Renal cortex interstitium (tissue), 11 donors: ENCODE measurements around the gene EBF4. TPM values are rescaled to one million over a fixed set of nuclear protein-coding genes. Genes with fewer than 3 reads are reported as not detected.

Experiments
- DNase-seq, 11 donors: peaks; one replicate each; pipeline ENCODE4 v3.0.0-alpha.2; 2013; ENCODE audit warnings: low read depth in 9 of 11, low spot score in 4 of 11; ENCODE audit errors: extremely low read depth in 1 of 11
- polyA plus RNA-seq, 3 donors: library from polyadenylated mRNA; unstranded; fragments of 120-200 nt; gene quantifications; one replicate each; pipeline ENCODE4 v1.2.1, GENCODE V29; 2013; ENCODE audit not compliant: insufficient read length in 3 of 3

Gene EBF4
- polyA plus RNA-seq, 3 donors: 24.6 to 45.7 (median 31.8) TPM

DNA sequence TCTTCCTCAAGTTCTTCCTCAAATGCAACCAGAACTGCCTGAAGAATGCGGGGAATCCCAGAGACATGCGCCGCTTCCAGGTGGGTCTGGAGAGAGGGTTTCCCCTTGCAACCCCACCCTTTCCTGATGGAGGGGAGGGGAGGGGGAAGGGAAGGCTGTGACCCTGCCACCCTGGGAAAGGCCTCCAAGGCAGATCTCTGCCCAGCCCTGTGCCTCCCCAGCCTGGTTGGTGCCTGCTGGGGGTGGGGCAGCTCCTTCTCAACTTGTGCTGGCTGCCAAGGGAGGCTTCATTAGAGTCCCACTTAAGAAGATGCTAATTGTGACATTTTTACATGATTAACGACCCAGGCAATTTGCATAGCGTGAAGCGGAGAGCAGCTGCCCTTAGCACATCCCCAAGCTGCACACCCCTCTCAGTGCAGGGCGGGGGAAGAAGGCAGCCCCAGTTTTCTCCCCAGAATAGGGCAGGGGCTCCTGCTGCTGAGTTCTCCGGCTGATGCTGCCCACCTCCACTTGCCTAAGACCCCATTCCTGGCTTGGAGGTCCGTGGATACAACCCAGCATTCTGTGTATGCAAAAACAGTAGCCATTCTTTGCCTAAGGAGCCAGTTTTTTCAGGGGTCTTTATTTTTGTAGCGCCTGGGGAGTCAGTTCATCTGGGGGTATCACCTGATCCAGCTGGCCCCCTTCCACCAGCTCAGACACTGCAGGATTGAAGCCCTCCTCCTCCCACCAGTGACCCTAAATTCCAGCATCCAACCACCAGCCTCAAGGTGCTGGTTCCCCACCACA, 56.2 kb downstream of the EBF4 start:
- DNase-seq: no peak

DNA sequence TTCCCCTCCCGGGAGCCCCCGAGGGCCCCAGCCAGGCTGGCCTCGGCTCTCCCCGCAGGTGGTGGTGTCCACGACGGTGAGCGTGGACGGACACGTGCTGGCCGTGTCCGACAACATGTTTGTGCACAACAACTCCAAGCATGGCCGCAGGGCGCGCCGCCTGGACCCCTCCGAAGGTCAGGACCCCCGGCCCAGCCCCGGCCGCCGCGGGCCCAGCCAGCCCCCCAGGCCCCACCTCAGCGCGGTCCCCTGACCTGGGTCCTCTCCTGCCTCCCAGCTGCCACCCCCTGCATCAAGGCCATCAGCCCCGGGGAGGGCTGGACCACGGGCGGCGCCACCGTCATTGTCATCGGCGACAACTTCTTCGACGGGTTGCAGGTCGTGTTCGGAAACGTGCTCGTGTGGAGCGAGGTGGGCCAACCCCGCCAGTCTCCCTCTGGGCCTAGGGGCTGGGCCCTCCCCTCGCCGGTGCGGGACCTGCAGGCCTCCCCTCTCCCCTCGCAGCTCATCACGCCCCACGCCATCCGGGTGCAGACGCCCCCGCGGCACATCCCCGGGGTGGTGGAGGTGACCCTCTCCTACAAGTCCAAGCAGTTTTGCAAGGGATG, 56.9 kb downstream of the EBF4 start:
- no peak for DNase-seq

DNA sequence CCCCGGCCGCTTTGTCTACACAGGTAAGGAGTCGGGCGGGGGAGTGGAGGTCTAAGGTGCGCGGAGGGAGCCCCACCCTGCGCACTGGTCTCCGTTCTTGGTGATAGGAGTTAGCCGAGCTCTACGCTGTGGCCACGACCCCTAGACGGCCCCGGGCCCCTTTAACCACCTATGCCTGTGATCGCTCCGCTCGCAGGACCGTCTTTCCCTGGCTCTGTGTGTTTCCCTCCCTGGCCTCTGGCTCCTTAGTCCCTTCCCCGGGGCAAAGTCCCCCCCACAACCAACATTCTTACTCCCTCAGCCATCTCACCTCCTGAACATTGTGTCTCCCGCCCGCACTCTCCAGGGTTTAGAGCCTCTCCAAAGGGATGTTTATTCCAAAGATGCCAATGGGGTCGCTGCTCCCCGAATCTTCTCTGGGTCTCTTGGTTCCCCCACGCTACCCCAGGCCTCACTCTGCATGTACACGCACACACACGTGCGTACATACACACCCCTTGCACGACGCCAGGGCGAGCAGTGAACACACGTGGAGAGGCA, 57.4 kb downstream of the EBF4 start:
- DNase-seq: no peak

DNA sequence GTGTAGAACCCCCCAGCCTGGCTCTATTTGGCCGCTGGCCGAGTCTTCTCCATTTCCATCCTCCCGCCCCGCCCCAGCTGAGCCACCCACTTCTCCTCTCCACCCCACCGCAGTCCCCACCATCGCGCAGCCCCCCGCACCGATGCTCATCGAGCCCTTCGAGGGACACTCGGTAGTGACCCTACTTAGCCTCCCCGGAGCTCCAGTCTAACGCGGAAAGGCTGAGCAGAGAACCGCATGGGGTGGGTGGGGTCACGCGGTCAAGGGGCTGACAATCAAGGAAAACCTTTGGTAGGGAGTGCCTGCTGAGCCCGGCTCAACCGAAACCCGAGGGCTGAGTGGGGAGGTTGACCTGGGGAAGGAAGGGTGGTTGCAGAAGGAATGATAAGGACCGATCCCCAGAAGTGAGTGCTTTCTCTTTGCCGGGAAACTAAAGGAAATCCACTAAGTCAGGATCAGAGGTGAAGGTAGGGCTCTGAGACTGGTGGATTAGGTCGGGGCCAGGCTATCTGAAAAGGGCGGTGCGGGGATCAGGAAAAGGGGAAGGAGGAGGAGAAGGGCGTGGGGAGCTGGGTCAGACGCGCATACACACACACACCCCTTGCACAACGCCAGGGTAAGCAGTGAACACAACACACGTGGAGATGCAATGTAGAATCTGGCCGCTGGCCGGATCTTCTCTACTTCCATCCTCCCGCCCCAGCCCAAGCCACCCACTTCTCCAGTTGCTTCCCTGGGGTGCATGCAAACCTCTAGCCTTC, 58.1 kb downstream of the EBF4 start:
- DNase-seq: no peak

DNA sequence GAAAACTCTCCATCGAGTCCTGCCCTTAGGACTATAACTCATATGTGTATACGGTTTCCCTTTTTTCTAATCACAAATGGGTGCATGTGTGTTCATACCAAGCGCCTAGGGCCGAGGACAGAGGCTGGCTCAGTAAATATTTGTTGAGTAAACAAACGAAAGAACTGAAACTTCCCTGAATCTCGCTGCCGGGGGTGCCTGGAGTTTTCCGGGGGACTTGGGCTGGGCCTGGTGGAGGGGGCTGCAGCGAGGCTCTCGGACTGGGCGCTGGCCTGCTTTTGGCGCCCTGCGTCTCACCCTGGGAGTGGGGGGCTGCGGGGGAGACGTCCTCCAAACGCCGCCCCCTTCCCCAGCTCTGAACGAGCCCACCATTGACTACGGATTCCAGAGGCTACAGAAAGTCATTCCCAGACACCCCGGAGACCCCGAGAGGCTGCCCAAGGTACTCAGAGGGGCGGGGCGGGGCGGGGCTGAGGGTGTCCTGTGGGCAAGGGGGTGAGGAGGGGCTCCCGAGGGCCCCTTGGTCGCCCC, 58.8 kb downstream of the EBF4 start:
- DNase-seq: no peak

DNA sequence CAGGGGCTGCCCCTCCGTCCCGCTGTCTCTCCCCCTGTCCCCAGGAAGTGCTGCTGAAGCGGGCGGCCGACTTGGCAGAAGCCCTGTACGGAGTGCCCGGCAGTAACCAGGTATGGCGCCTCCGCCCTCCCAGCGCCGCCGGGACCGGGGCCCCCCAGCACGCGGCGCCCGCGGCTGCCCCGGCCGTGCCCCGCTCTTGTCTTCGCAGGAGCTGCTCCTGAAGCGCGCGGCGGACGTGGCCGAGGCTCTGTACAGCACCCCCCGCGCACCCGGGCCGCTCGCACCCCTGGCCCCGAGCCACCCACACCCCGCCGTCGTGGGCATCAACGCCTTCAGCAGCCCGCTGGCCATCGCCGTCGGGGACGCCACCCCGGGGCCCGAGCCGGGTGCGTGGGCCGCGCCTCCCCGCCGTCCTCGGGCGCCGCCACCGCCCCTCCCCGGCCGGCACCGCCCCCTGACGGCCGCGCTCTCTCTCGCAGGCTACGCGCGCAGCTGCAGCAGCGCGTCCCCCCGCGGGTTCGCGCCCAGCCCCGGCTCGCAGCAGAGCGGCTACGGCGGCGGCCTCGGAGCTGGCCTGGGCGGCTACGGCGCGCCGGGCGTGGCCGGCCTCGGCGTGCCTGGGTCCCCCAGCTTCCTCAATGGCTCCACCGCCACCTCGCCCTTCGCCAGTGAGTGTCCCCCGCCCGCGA, 59.4 kb downstream of the EBF4 start:
- DNase-seq: no peak

DNA sequence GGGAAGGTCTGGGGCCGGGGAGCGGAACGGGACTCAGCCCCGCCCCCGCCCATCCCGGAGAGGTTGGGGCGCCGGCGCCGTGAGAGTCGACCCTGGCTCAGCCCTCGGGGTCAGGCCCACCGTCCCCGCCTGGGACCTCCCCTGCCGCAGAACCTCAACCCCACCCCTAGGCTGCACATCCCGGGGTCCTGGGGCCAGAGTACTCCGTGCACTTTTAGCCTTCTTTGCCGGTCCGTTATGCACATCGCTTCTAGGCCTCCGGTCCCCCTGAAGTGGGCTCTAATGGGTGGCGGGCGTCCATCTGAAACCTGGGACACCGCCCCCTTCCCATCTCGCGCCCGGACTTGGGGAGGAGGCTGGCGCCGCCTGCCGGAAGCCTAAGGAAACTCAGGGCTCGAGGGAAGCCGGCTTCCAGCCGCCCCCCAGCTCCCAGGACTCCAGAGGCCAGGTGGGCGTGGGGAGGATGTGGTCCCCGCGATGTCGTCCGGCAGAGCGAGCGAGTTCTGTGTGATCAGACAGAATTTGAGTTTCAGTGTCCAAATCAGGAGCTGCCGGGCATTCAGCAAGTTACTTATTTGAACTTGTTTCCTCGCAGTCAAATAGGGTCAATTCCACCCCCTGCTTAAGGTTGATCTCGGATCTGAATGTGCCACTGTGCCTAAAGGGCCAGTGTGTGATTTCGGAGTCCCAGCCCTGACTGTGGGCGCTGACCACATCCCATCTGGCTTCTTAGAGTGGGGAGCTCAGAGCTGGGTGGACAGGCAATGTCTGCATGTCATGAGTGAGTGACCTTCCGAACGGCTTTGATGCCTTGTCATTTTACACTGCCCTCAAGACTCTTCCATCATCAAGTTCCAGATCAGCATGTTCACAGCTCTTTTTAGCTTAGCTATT, 60.2 kb downstream of the EBF4 start:
- DNase-seq: peak in 2 of 11 donors; percentile 22 to 27

DNA sequence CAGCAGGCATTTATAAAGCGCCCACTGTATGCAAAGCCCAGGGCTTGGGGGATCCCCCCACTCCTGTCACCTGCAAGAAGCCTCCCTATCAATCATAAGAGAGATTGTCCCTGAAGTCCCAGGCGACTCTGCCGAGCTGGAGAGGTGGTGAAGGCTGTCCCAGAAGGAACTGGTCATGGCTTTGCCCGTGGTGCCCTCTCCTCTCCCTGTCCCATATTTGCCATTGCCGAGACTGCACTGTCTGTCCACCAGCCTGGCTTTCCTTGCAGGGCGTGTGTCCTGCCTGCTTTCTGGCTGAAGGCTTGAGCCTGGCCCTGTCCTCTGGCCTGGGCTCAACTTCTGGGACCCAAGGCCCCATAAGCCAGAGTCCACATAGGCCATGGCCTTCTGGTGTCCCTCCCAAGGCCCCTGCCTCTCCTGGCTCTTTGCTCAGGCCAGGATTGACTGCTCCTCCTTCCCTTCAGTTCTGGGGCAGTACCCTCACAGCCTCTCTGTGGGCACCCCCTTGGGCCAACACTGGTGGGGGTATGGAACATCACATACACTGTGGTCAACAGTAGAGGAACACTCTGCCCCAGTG, 61.0 kb downstream of the EBF4 start:
- no peak for DNase-seq

DNA sequence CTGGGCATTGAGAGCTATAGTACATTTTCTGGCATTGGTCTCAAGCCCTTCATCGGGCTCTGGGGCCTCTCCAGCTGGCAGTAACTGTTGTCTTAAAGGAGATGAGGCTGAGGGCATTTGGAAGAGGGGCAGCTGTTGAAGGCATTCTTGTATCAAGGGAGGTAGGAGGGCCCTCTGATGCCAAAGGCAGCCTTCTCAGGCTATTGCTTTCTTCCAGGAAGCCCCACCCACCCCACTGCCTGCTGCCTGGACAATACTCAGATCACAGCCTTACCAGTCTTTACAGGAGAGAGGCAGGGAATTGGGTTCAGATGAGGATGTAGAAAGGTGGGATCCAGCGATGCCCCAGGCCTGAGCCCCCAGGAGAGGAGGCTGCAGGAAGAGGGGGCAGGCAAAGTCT, 61.8 kb downstream of the EBF4 start:
- no peak for DNase-seq

DNA sequence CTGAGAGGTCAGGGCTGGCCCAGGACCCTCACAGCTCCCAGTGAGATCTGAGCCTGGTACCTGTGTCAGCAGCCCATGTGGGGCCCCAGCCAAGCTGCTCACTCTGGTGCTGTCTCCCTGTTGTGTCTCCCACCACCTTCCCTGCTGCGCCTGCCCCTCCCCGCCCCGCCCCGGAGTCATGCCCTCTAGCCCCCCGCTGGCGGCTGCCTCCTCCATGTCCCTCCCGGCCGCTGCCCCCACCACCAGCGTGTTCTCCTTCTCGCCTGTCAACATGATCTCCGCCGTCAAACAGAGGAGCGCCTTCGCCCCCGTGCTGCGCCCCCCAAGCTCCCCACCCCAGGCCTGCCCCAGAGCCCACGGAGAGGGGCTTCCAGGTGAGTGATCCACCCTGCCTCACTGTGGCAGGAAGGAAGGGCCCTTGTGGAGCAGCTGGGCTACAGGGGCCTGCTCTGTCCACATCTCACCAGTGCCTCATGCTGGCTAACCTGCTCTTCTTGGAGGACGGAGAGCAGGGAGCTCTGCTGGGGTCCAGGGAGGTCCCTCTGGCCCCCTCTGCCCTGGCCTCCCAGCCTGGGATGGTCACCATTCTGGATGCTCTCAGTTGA, 63.0 kb downstream of the EBF4 start:
- no peak for DNase-seq

DNA sequence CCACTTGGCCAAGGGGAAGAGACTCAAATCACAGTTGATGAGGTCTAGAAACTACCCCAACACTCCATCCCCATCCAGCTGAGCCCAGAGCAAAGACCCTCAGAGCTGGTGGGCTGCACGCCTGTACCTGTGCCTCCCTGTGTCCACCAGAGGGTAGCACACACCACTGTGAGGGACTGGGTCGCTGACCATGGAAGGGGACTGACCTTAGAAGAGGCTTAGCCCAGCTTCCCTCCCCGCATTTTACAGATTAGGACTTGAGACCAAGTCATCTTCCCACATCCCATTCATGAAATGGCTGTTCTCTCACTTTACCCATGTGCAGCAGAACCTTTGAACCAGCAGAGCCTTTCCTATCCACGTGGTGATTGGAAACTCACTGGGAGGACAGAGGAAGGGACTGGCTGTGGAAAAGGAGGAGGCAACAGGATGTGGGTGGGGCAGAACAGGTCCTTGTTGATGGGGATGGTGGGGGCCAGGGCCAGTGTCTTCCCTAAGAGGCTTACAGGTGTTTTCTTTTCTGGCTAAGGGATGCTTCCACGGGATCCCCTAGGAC, 63.6 kb downstream of the EBF4 start:
- peak in 3 of 11 donors; percentile 24 to 46 (median 45) for DNase-seq

DNA sequence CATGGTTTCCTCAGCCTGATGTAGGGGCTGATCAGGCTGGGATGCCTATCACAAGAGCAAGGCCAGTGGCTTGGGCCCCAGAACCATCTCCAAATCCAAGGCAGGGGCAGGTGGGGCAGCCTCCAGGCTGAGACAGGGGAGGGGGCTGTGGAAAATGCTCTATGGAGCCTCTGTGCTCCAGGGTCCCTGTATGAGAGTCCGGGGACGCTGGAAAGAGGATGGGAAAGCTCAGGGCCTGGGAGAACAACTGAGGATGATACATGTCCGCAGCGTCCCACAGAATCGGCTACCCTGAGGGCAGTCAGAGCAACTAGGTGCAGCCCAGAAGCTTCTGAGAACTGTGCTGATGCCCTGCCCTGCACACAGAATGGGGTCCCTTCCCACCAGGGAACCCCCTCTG, 64.4 kb downstream of the EBF4 start:
- DNase-seq: no peak

DNA sequence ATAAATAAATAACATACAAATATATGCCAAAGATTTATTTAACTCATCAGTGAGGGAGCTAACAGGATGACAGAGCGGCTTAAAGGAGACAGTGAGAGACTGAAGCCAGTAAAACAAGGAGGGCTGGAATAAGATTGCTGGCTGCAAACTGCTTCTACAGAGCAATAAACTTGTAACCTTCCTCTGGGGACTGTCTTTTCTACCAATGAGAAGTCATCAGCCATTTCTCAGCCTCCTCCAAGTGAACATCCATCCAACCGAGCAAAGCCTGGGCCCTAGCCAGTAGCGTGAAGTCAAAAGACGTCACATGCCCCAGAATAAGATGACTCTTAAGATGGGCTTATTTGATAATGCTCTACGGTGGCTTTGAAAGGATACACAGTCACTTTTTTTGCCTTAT, 65.4 kb downstream of the EBF4 start:
- no peak for DNase-seq

DNA sequence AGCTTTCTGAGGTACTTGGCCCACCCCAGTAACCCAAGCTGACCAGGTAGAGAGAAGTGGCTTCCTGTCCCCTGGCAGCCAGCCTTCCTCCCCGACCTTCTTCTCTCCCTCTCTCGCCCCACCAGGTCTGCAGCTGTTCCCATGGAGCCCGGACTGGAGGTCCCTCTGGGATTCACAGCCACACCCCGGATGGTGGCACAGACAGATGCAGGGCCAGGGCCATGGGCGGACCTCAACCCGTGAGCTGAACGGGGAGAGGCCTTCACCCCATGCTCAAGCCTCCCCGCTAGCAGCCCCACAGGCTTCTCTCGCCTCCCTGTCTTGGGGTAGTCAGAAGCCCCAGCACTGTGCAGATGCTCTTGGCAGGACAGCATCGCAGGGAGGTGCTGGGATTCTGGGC, 66.6 kb downstream of the EBF4 start:
- no peak for DNase-seq

DNA sequence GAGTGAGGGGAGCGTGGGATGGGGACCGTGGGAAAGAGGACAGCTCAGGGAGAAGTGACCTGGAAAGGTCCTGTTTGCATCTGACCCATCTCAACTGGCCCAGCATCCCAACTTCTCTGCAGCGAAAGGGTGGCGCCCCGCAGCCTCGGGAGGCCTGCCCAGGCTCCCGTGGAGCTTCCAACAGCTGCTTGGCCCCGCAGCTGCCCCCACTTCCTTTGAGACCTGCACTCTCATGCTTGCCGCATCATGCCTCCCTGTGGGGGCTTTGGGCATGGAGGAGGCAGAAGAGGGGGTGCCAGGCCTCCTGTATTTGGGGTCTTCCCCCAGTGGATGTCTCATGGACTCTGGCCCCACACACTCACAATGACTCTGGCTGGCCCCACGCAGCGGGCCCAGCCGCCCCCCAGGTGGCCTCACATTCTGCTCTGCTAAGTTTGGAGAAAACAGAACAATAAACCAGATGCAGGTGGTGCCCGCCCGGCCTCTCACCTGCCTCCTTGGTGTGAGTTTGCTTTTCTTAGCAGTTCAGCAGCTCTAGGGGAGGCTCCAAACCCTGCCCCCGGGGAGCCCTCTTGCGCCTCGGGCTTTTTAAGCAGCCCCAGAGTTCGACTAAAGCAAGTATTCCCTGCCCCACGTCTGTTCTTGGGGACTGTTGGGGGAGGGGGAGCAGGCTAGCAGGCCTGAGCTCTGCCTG, 67.2 kb downstream of the EBF4 start:
- DNase-seq: no peak

DNA sequence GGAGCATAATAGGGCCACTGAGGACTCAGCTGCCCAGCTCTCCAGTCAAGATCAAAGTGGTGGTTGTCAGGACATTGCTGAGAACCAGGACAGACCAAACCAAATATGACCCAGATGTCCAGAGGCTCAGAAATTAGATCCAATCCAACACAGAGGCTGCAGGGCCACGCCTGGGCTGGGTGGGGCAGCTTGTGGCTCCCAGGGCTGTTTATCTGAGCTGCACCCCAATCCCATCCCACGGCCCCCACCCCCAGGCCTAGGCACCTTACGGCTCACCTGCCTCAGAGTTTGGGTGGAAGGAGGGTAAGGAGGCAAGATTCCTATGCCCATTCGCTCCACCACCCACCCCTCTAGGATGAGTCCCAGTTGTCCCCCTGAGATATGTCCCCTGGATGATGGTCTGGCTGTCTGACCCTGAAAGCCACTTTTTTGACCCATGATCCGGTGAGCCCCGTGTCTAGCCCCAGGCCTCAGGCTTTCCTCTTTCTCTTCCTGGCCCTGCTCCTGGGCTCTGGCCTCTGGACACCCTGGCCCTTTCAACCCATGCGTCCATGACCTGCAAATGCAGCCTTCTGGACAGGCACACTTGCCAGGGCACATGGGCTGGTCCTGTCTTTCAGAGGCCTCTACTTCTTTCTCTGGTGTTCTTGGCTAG, 67.8 kb downstream of the EBF4 start:
- DNase-seq: no peak
